ENCODE measurements around the gene NFIA.

NFIA gene

GRCh38 chr1:61081144-61081685 is 1.1 kb upstream of the NFIA start:
- DNase-seq, result no peak
- intact Hi-C loops (cut with DNase I), result loop anchor here (5.0 kb wide), 2 partner anchors 101 to 191 kb away; no protein-coding TSS in a partner anchor

- intact Hi-C loops (cut with DNase I), result loop anchor here (5.0 kb wide), 2 partner anchors 101 to 191 kb away; no protein-coding TSS in a partner anchor
- peak in 7 of 10 donors; percentile 17 to 88 (median 35) for DNase-seq
Measured at GRCh38 chr1:61081686-61082310, 563 bp upstream of the NFIA start.

GRCh38 chr1:61083013-61083806 is 849 bp downstream of the NFIA start:
- DNase-seq, result peak in 6 of 10 donors; percentile 12 to 86 (median 71)
- intact Hi-C loops (cut with DNase I), result loop anchor here (5.0 kb wide), 2 partner anchors 99 to 189 kb away; no protein-coding TSS in a partner anchor

GRCh38 chr1:61083807-61084440 is 1.6 kb downstream of the NFIA start:
- intact Hi-C loops (cut with DNase I), result loop anchor here (5.0 kb wide), 2 partner anchors 98 to 188 kb away; no protein-coding TSS in a partner anchor
- DNase-seq, result peak in 1 of 10 donors; percentile 53

GRCh38 chr1:61084491-61085031 is 2.2 kb downstream of the NFIA start:
- DNase-seq, result no peak
- intact Hi-C loops (cut with DNase I), result loop anchor here (5.0 kb wide), 3 partner anchors 38 to 188 kb away; no protein-coding TSS in a partner anchor

- intact Hi-C loops (cut with DNase I), result loop anchor here (5.0 kb wide), 1 partner anchor 37 kb away; no protein-coding TSS in a partner anchor
- DNase-seq, result no peak
Measured at GRCh38 chr1:61085206-61085982, 3.0 kb downstream of the NFIA start.

GRCh38 chr1:61085983-61086644 is 3.8 kb downstream of the NFIA start:
- no peak for DNase-seq

GRCh38 chr1:61087571-61087970 is 5.2 kb downstream of the NFIA start:
- peak in 2 of 10 donors; percentile 45 to 79 for DNase-seq
- intact Hi-C loops (cut with DNase I), result loop anchor here (5.0 kb wide), 1 partner anchor 35 kb away; no protein-coding TSS in a partner anchor

More at GRCh38 chr1:61085983-61086644, 3.8 kb downstream of the NFIA start:
- intact Hi-C loops (cut with DNase I), result loop anchor here (5.0 kb wide), 1 partner anchor 36 kb away; no protein-coding TSS in a partner anchor

- intact Hi-C loops (cut with DNase I), result loop anchor here (5.0 kb wide), 1 partner anchor 34 kb away; no protein-coding TSS in a partner anchor
- DNase-seq, result no peak
Measured at GRCh38 chr1:61088163-61088974, 6.0 kb downstream of the NFIA start.

GRCh38 chr1:61089338-61089737 is 7.0 kb downstream of the NFIA start:
- intact Hi-C loops (cut with DNase I), result loop anchor here (5.0 kb wide), 1 partner anchor 33 kb away; no protein-coding TSS in a partner anchor
- no peak for DNase-seq

- intact Hi-C loops (cut with DNase I), result loop anchor here (5.0 kb wide), 1 partner anchor 33 kb away; no protein-coding TSS in a partner anchor
- no peak for DNase-seq
Measured at GRCh38 chr1:61089741-61090140, 7.4 kb downstream of the NFIA start.

GRCh38 chr1:61090546-61091202 is 8.3 kb downstream of the NFIA start:
- intact Hi-C loops (cut with DNase I), result no loop called here
- DNase-seq, result peak in 3 of 10 donors; percentile 42 to 85 (median 55)

- no peak for DNase-seq
- intact Hi-C loops (cut with DNase I), result no loop called here
Measured at GRCh38 chr1:61091455-61091854, 9.1 kb downstream of the NFIA start.

- intact Hi-C loops (cut with DNase I), result no loop called here
- no peak for DNase-seq
Measured at GRCh38 chr1:61092642-61093041, 10.3 kb downstream of the NFIA start.

GRCh38 chr1:61093525-61094137 is 11.3 kb downstream of the NFIA start:
- intact Hi-C loops (cut with DNase I), result no loop called here
- peak in 1 of 10 donors; percentile 69 for DNase-seq

- no peak for DNase-seq
- intact Hi-C loops (cut with DNase I), result no loop called here
Measured at GRCh38 chr1:61094677-61095469, 12.5 kb downstream of the NFIA start.
